ENCODE data around the gene BRSK1. TPM values are rescaled to one million over a fixed set of nuclear protein-coding genes. Genes with fewer than 3 reads are reported as not detected.

BRSK1 gene
- total and polyA plus RNA-seq, 2 of the 8 experiments (the other 6 are each of a cell fraction or from before 2014, with no cell fraction given): 27.6 to 32.7 TPM

DNA sequence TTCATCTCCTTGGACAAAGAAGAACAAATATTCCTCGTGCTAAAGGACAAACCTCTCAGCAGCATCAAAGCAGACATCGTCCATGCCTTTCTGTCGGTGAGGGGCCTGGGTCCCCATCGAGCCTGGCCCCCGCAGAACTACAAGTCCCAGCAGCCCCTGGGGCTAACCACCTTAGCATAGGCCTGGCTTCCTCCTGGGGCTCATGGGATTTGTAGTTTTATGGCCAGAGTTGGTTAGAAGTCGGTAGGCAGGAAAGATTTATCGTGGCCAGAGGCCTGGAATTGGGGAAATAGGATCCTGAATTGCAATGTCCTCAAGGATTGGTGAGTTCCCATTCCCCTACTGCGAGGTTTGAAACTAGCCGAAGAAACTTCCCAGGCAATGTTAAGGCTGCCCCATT lies 21.7 kb downstream of the BRSK1 start:
- H3K4me1 ChIP-seq (replicated peaks in 1 of 4; ENCODE audit: control insufficient read depth in 3 of 4, insufficient read depth in 4 of 4, low read length in 3 of 4): peaks cover 0 to 8% (median 3%) of the 10 kb centered on the region in 4 experiments; a peak in 3 of 7 replicates
- no peak overlapping the region for H2BK20ac ChIP-seq (ENCODE audit: low read length)
- H3K36me3 ChIP-seq (ENCODE audit: control insufficient read depth in 2 of 4, insufficient read depth in 4 of 4, low read length in 3 of 4): peaks cover 21 to 56% (median 42%) of the 10 kb centered on the region in 4 experiments
- no peaks in the 10 kb centered on the region; the same call in 1 of the 2 replicates for H3K79me1 ChIP-seq (ENCODE audit: low read depth, low read length)
- ChIA-PET CTCF (ENCODE audit: partially characterized antibody) (interaction anchor here (0.6 to 1.3 kb wide), 4 partner anchors 11 to 286 kb away, joined by 3 to 5 read pairs (median 3); no protein-coding TSS in a partner anchor), POLR2A (ENCODE audit: partially characterized antibody) (interaction anchor here (0.5 to 1.8 kb wide), 15 partner anchors 9 to 102 kb away, joined by 3 to 6 read pairs (median 4); partner anchors contain the start of genes HSPBP1, KMT5C, TMEM238 and UBE2S)
- WGBS, 2 experiments (ENCODE audit: extremely low coverage in 1 of 2, insufficient coverage in 1 of 2, insufficient read length in 1 of 2, insufficient replicate concordance in 2 of 2, low coverage in 1 of 2, low lambda C conversion rate in 2 of 2, missing lambda C conversion rate in 1 of 2): 88% methylated on average over 9 of the region's 9 CpGs; no CpG with 5 or more reads in 1 of the 2 experiments
- H4K8ac ChIP-seq (ENCODE audit: extremely low read depth, insufficient read depth, low read length): no peak overlapping the region
- peaks cover 2% of the 10 kb centered on the region; the same call in 1 of the 2 replicates for H3K23me2 ChIP-seq (ENCODE audit: low read depth, low read length)
- H4K91ac ChIP-seq (replicated peaks; ENCODE audit: insufficient read length, low read length): no peak overlapping the region
- DNase-seq (ENCODE audit: low read depth in 1 of 2, low spot score in 2 of 2) (peak in 1 of 2 experiments; percentile 79), FAIRE-seq (no peak)
- H3K4ac ChIP-seq (replicated peaks; ENCODE audit: insufficient read length, low read depth, low read length): no peak overlapping the region
- H3K79me2 ChIP-seq (ENCODE audit: control insufficient read depth in 1 of 2, insufficient read depth in 2 of 2, low read length in 2 of 2): no peaks in the 10 kb centered on the region
- H3K14ac ChIP-seq (ENCODE audit: insufficient read length): no peak overlapping the region
- H2BK12ac ChIP-seq (ENCODE audit: low read depth, low read length): 0 out of 2 replicates have a peak overlapping the region, but pooled peaks have one; percentile 2
- peaks cover 0 to 5% of the 10 kb centered on the region in 2 experiments for H4K20me1 ChIP-seq (replicated peaks in 1 of 2; ENCODE audit: control insufficient read depth in 1 of 2, insufficient read depth in 2 of 2, low read length in 2 of 2)
- H2BK120ac ChIP-seq (replicated peaks; ENCODE audit: low read depth, low read length): no peak overlapping the region
- H3K9ac ChIP-seq (replicated peaks in 1 of 4; ENCODE audit: extremely low read depth in 1 of 4, low read depth in 3 of 4, low read length in 3 of 4): no peak overlapping the region
- H3K4me2 ChIP-seq (ENCODE audit: insufficient read depth in 1 of 2, low read depth in 2 of 2, low read length in 2 of 2): no peak overlapping the region
- no peak overlapping the region for H2AFZ ChIP-seq (ENCODE audit: low read length)
- no peak overlapping the region for H4K5ac ChIP-seq (ENCODE audit: insufficient read length, low read depth, low read length)
- no peak overlapping the region for H3K4me3 ChIP-seq (ENCODE audit: extremely low read depth in 1 of 4, insufficient read depth in 2 of 4, low read depth in 3 of 4, low read length in 4 of 4)
- no peak overlapping the region for H3K18ac ChIP-seq (ENCODE audit: extremely low read depth, low read length)
- no peaks in the 10 kb centered on the region for H3K9me3 ChIP-seq (ENCODE audit: insufficient read depth in 2 of 2, low read depth in 1 of 2, low read length in 1 of 2)
- no peak overlapping the region for H3K56ac ChIP-seq (replicated peaks; ENCODE audit: insufficient read length, low read depth, low read length)
- no peak overlapping the region for H2BK5ac ChIP-seq (ENCODE audit: low read depth, low read length)
- no peak overlapping the region for H3K23ac ChIP-seq (ENCODE audit: insufficient read length)
- no peak overlapping the region for H3K27ac ChIP-seq (ENCODE audit: low read depth, low read length)
- H2BK15ac ChIP-seq (ENCODE audit: low read length): 0 out of 2 replicates have a peak overlapping the region, but pooled peaks have one; percentile 8
- H2AK5ac ChIP-seq (ENCODE audit: low read depth, low read length): no peak overlapping the region
- no peaks in the 10 kb centered on the region for H3K27me3 ChIP-seq (replicated peaks in 1 of 4; ENCODE audit: control insufficient read depth in 3 of 4, extremely low read depth in 1 of 4, insufficient read depth in 3 of 4, low read length in 3 of 4)
- no peak for TF ChIP-seq RXRA (IDR thresholded peaks at IDR 0.05; ENCODE audit: insufficient read depth, low read depth, low read length)
- no peak for TF ChIP-seq JUN (IDR thresholded peaks at IDR 0.05; ENCODE audit: low read depth, low read length)
- 0 out of 2 replicates have a peak, but pooled peaks have one; percentile 31 for TF ChIP-seq CREB1 (IDR thresholded peaks at IDR 0.05)
- no peak for TF ChIP-seq CHD1 (IDR thresholded peaks at IDR 0.05; ENCODE audit: low read depth, low read length)
- no peak for TF ChIP-seq ZNF274 (IDR thresholded peaks at IDR 0.05; ENCODE audit: borderline replicate concordance, extremely low read depth, low read length)
- peak; percentile 98 for TF ChIP-seq SIX5 (IDR thresholded peaks at IDR 0.05; ENCODE audit: low read depth, low read length)
